GM19023 (cell line): ENCODE measurements around the gene SCAPER.
A peak's percentile ranks its signal among the peaks of the same experiment; 100 is the strongest.
"Not testable (repeated sequence)": the region's sequence is repeated elsewhere in the genome, so short reads cannot be mapped to it uniquely, and the experiment has no call there.

Experiments used
- ATAC-seq: cut with Tn5 transposase; IDR thresholded peaks from one replicate; pipeline ENCODE4 v1.9.1; 2021; ENCODE audit warnings: mild to moderate bottlenecking, moderate library complexity; ENCODE audit not compliant: unreplicated experiment

Gene SCAPER

GRCh38 chr15:76333309-76333708 lies 571.8 kb downstream of the SCAPER start:
- no peak for ATAC-seq

GRCh38 chr15:76332796-76333195 lies 572.3 kb downstream of the SCAPER start:
- ATAC-seq = no peak

- ATAC-seq = no peak
Measured at GRCh38 chr15:76330080-76330680, 575.0 kb downstream of the SCAPER start.

- ATAC-seq = no peak
Measured at GRCh38 chr15:76328958-76329357, 576.2 kb downstream of the SCAPER start.

- no peak for ATAC-seq
Measured at GRCh38 chr15:76328106-76328696, 576.9 kb downstream of the SCAPER start.

GRCh38 chr15:76327191-76328105 lies 577.7 kb downstream of the SCAPER start:
- ATAC-seq = no peak

GRCh38 chr15:76325704-76326103 lies 579.4 kb downstream of the SCAPER start:
- ATAC-seq = no peak

GRCh38 chr15:76324066-76324465 lies 581.1 kb downstream of the SCAPER start:
- no peak for ATAC-seq

GRCh38 chr15:76321602-76322001 lies 583.5 kb downstream of the SCAPER start:
- ATAC-seq = no peak

GRCh38 chr15:76321171-76321570 lies 584.0 kb downstream of the SCAPER start:
- no peak for ATAC-seq

GRCh38 chr15:76320012-76320411 lies 585.1 kb downstream of the SCAPER start:
- no peak for ATAC-seq

- ATAC-seq = no peak
Measured at GRCh38 chr15:76313731-76314130, 591.4 kb downstream of the SCAPER start.

- ATAC-seq = not testable (repeated sequence)
Measured at GRCh38 chr15:76313175-76313567, 592.0 kb downstream of the SCAPER start.

GRCh38 chr15:76312540-76313174 lies 592.5 kb downstream of the SCAPER start:
- no peak for ATAC-seq

- peak; percentile 98 for ATAC-seq
Measured at GRCh38 chr15:76311100-76311953, 593.8 kb downstream of the SCAPER start, which contains the start of gene ETFA. Gene ETFA (minus strand): TSS chr15:76311469. CDS start chr15:76311388, 81 bp downstream.

GRCh38 chr15:76310475-76311099 lies 594.6 kb downstream of the SCAPER start:
- ATAC-seq = peak; percentile 2

GRCh38 chr15:76309601-76310330 lies 595.4 kb downstream of the SCAPER start:
- no peak for ATAC-seq

- no peak for ATAC-seq
Measured at GRCh38 chr15:76303909-76304308, 601.2 kb downstream of the SCAPER start.

- no peak for ATAC-seq
Measured at GRCh38 chr15:76299786-76300185, 605.4 kb downstream of the SCAPER start.
